ENCODE data around the gene PARD3B. TPM values are rescaled to one million over a fixed set of nuclear protein-coding genes. Genes with fewer than 3 reads are reported as not detected.

Gene PARD3B
- total RNA-seq, 2 experiments from 2014 or later = 0.06 to 0.23 TPM

- ChIA-PET CTCF (interaction anchor here (1.4 kb wide), 1 partner anchor 27 kb away, joined by 3 read pairs; no protein-coding TSS in a partner anchor), POLR2A (no interaction called here)
Observed at GRCh38 chr2:205273627-205274026, 728.4 kb downstream of the PARD3B start.

GRCh38 chr2:205274801-205275200 is 729.5 kb downstream of the PARD3B start:
- ChIA-PET POLR2A (no interaction called here), CTCF (no interaction called here)

GRCh38 chr2:205276116-205276777 is 731.0 kb downstream of the PARD3B start:
- CTCF ChIA-PET = no interaction called here

DNA sequence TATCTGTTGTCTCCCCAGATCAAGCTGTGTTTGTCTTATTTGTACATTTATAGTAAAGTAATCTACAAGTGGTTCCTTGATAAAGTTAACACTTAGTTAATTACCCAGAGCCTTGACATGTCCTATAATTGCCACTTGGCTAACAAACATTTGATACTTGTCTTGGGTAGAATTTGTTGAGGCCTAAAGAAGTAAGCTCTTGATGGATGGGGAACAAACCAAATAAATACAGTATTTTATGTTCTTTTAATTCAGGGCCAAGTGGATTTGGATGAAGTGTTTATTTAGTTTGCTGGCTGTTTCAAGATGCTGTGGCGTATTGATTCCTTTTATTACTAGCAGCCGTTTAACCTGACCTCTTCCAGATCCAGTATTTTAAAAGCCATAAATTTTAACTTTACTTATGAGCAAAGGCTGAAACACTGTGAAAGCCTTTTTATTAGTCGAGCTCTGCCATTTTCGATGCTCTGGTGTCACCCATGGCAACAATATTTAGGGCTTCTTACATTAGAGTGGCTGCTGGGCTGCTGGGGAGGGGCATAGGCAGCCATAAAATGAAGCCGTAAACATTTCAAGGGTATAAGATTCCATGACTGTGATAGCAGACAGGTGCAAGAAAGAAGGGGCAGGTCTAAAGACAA is 735.4 kb downstream of the PARD3B start:
- CTCF ChIA-PET = no interaction called here
- POLR2A ChIA-PET = no interaction called here

More at GRCh38 chr2:205276116-205276777, 731.0 kb downstream of the PARD3B start:
- POLR2A ChIA-PET = no interaction called here

GRCh38 chr2:205283736-205284270 is 738.5 kb downstream of the PARD3B start:
- CTCF ChIA-PET = no interaction called here

DNA sequence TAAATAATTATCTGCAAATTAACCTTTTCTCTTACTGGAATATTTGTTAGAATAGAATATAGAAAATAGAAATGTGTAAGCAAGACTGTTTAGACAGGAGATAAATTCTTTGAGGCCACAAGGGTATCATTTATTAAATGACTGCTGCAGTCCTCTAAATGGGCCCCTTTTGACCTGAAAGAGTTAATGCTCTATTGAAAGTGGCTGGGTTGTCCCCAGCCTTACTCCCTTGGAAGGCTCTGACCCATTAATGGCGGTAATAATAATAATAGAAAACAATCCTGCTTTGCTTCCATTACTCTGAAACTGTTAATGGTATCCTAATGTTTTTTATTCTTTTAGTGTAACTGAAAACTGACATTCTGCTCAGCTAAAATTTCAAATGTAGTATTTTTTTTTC is 739.1 kb downstream of the PARD3B start:
- POLR2A ChIA-PET = no interaction called here
- CTCF ChIA-PET = no interaction called here

More at GRCh38 chr2:205283736-205284270, 738.5 kb downstream of the PARD3B start:
- POLR2A ChIA-PET = no interaction called here

DNA sequence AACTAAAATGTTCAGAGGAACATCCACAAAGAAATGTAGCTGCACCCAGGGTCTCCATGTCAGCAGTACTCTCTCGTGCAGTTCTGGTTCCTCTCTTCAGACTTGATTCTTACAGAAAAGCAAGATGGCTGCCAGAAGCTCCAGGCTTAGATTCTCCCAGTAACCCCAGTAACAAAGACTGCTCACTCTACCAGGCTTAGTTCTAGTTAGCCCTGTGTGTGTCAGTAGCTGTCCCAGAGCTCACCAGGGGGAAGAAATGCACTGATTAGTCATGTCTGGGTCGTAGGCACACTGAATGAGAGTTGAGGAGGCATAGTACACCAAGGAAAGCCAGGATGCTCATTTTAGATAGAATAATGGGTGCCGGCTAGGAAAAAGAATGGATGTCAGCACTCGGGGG is 742.0 kb downstream of the PARD3B start:
- POLR2A ChIA-PET = no interaction called here
- CTCF ChIA-PET = no interaction called here

- POLR2A ChIA-PET = no interaction called here
- CTCF ChIA-PET = no interaction called here
Observed at GRCh38 chr2:205288686-205289085, 743.4 kb downstream of the PARD3B start.

DNA sequence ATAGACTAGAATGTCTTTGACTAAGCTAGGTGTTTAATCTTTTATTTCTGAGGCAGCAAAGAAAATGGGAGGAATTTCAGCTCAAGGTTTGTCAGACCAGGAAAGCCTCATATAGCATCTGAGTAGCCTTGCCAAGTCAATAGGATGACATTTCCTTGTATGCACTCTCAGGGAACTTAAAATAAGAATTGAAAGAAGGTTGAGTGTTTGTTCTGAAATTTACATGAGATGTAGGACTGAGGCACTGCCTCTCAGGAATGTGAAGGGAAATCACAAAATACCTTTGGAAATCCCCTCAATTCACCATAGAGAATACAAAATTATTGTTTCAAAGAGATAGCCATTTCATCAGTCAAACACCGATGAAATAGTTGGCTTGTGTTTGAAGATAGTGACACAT is 745.0 kb downstream of the PARD3B start:
- POLR2A ChIA-PET = no interaction called here
- CTCF ChIA-PET = no interaction called here

DNA sequence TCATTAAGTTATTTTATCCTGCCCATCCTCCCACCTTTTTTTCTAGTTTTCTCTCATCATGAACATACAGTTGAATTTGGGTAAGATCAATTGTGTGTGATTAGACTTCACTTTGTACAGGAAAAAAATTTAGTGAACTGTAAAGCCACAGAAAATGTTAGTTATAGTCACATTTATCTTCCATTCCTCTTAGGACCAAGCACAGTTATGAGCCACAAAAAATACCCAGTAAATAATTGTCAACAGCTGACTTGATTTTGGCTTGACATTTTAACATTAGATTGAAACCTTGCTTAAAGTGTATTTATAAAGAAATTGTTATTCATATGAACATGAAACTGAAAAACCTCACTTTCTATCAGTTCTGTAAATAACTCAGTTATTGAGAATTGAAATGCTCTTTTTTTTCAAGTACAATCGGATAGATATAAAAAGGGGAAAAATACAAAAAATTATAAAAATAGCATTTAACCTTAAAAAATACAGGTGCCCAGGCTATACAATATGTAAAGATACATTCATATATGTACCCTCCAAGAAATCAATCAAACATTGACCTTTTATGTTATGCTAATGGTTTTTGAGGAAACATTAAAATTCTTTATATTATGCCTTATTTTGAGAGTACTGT is 747.5 kb downstream of the PARD3B start:
- CTCF ChIA-PET = no interaction called here
- POLR2A ChIA-PET = no interaction called here

DNA sequence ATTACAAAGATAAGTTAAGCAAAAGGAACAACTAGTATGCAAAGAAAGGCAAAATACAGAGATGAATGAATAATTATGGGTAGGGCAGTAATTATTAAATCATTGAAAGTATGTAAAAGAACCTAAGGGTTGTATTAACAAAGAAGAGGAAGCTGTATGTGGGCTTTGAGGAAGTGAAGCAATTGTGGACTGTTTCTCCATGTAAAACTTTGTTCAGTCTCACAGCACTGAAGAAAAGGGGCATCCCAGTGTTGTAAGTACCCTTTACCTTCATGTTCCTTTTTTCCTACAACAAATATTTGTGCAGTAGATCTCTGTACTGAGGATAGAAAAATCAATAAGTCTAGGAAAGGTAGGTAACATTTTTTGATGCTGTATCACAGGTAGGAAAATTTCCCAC is 748.3 kb downstream of the PARD3B start:
- ChIA-PET CTCF (no interaction called here), POLR2A (no interaction called here)

GRCh38 chr2:205296959-205297358 is 751.7 kb downstream of the PARD3B start:
- POLR2A ChIA-PET = no interaction called here
- CTCF ChIA-PET = no interaction called here

DNA sequence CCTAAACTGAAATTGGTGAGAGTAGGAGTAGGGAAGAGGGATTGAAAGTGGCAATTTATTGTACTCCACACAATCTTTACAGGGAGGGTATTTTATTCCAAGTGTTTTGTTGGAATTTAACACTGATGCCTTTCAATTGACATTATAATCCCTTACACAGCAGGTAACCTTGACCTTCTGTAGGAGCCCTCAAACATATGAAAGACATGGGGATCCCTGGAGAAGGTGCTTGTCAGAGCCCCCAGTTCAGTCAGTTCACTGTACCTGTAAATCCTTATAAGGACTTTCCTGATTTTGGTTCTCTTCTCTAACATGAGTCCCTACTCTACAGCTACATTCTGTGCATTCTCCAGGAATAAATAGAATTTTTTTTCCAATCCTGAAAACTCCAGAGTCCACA is 752.1 kb downstream of the PARD3B start:
- POLR2A ChIA-PET = no interaction called here
- CTCF ChIA-PET = no interaction called here

GRCh38 chr2:205297846-205298245 is 752.6 kb downstream of the PARD3B start:
- CTCF ChIA-PET = no interaction called here
- POLR2A ChIA-PET = no interaction called here

GRCh38 chr2:205311201-205311600 is 765.9 kb downstream of the PARD3B start:
- POLR2A ChIA-PET = interaction anchor here (0.6 kb wide), 1 partner anchor 19 kb away, joined by 3 read pairs; no protein-coding TSS in a partner anchor
- CTCF ChIA-PET = interaction anchor here (0.7 kb wide), 1 partner anchor 50 kb away, joined by 4 read pairs; no protein-coding TSS in a partner anchor

DNA sequence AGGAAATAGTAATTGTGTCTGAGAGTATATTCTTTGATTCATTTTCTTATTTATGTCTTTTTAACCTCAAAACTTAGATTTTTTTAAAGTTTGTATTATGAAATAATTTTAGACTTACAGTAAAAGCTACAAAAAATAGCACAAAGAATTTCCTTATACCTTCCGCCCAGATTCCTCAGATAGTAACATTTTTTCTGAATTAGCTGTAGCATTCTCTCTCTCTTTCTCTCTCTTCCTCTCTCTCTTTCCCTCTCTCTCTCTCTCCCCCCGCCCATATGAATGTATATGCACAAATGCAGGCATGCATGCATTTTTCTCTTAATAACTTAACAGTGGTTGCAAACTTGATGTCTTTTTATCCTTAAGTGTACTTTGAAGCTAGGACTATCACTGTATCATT is 776.0 kb downstream of the PARD3B start:
- CTCF ChIA-PET = no interaction called here
- POLR2A ChIA-PET = no interaction called here

DNA sequence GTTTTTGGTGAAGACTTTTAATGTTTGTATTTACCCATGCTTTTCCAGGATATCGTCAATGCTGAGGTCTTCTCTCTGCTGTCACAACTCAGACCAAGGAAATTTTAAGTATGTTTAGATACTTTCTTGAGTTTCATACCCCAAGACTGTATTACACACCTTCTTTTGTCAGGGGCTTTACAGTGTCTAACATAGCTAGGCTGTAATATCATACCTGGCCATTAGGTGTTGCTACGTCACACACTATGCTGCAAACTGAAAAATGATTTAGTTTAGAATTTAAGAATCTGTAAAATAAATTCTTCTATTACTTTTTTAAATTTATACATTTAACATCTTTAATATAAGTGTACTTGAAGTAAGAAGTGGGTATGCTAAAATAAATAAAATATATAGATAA is 778.7 kb downstream of the PARD3B start:
- CTCF ChIA-PET = no interaction called here

GRCh38 chr2:205324355-205324754 is 779.1 kb downstream of the PARD3B start:
- CTCF ChIA-PET = no interaction called here
- POLR2A ChIA-PET = no interaction called here

More for the DNA sequence above, 778.7 kb downstream of the PARD3B start:
- POLR2A ChIA-PET = no interaction called here

- POLR2A ChIA-PET = no interaction called here
- CTCF ChIA-PET = no interaction called here
Observed at GRCh38 chr2:205333351-205333750, 788.1 kb downstream of the PARD3B start.

DNA sequence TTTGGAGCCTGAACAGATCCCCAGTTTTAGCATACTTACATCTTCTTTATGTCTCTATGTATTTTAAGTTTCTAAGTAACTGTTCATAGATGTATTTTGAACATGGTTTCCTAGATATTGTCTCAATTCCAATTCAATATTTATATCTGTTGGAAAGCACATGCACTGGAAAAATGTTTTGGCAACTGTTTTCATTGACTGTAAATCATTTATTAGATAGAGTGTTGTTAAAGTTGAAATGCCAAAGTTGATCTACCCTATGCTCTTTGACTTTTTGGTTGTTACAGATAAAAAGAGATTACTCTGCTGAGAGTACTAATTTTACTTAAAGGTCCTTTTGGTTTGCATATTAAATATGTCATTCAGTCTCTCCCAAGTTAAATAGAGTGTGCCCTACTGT is 792.0 kb downstream of the PARD3B start:
- ChIA-PET POLR2A (no interaction called here), CTCF (no interaction called here)

GRCh38 chr2:205338156-205338555 is 792.9 kb downstream of the PARD3B start:
- ChIA-PET POLR2A (no interaction called here), CTCF (no interaction called here)
